AG09319 (cell line): Measurements from ENCODE around the gene KCTD8.

Source experiments
- DNase-seq: peaks from one replicate; pipeline ENCODE4 v3.0.0-alpha.2; 2010; ENCODE audit warnings: low read depth; ENCODE audit errors: extremely low read depth
- CTCF ChIP-seq: IDR thresholded peaks from 2 replicates; pipeline ENCODE4 v1.5.1; 2011; ENCODE audit warnings: low read depth, mild to moderate bottlenecking, inconsistent platforms, low read length, moderate library complexity

KCTD8 gene

GRCh38 chr4:44447563-44448504 lies 775 bp downstream of the KCTD8 start:
- no peak for TF ChIP-seq CTCF
- DNase-seq = no peak

GRCh38 chr4:44446801-44447562 lies 1.6 kb downstream of the KCTD8 start:
- no peak for TF ChIP-seq CTCF
- no peak for DNase-seq

- no peak for DNase-seq
- no peak for TF ChIP-seq CTCF
Measured at GRCh38 chr4:44446191-44446590, 2.4 kb downstream of the KCTD8 start.

- TF ChIP-seq CTCF = no peak
- DNase-seq = no peak
Measured at GRCh38 chr4:44438687-44439086, 9.9 kb downstream of the KCTD8 start.

- TF ChIP-seq CTCF = no peak
- DNase-seq = no peak
Measured at GRCh38 chr4:44434247-44434646, 14.4 kb downstream of the KCTD8 start.

- TF ChIP-seq CTCF = no peak
- DNase-seq = no peak
Measured at GRCh38 chr4:44425614-44426208, 22.9 kb downstream of the KCTD8 start.
